Astrocyte (in vitro differentiated cells and primary cell): ENCODE results near the gene MRAP2. TPM values are rescaled to one million over a fixed set of nuclear protein-coding genes. Genes with fewer than 3 reads are reported as not detected.

ENCODE experiments used
- DNase-seq: peaks from one replicate; pipeline ENCODE4 v3.0.0-alpha.2; 2010; ENCODE audit warnings: low read depth
- FAIRE-seq: peaks from 2 replicates; lab custom pipeline; 2011; peaks lifted over from hg19 to GRCh38; lab: Jason Lieb, UNC
- H2AFZ ChIP-seq: 2 replicates; pipeline ENCODE4 v1.6.0; 2012; ENCODE audit warnings: low read depth, low read length, inconsistent platforms
- H3K27ac ChIP-seq: 2 replicates; pipeline ENCODE4 v1.5.1; 2011; ENCODE audit warnings: low read depth, low read length, inconsistent platforms
- H3K27me3 ChIP-seq: 2 replicates; pipeline ENCODE4 v1.6.0; 2011; ENCODE audit warnings: low read length, inconsistent platforms; ENCODE audit not compliant: insufficient read depth
- H3K36me3 ChIP-seq: 2 replicates; pipeline ENCODE4 v1.5.1; 2011; ENCODE audit warnings: low read length, inconsistent platforms; ENCODE audit not compliant: insufficient read depth
- H3K4me1 ChIP-seq: 2 replicates; pipeline ENCODE4 v1.5.1; 2011; ENCODE audit warnings: low read length, inconsistent platforms; ENCODE audit not compliant: insufficient read depth
- H3K4me2 ChIP-seq: 2 replicates; pipeline ENCODE4 v1.6.0; 2012; ENCODE audit warnings: low read length, inconsistent platforms
- H3K4me3 ChIP-seq: 2 replicates; pipeline ENCODE4 v1.5.1; 2011; ENCODE audit warnings: low read depth, mild to moderate bottlenecking, low read length, inconsistent platforms; ENCODE audit not compliant: insufficient read depth
- H3K79me2 ChIP-seq: 2 replicates; pipeline ENCODE4 v1.6.0; 2012; ENCODE audit warnings: mild to moderate bottlenecking, low read length, inconsistent platforms; ENCODE audit not compliant: insufficient read depth
- H3K9ac ChIP-seq: 2 replicates; pipeline ENCODE4 v1.6.0; 2012; ENCODE audit warnings: mild to moderate bottlenecking, low read length, inconsistent platforms
- H3K9me3 ChIP-seq: 2 replicates; pipeline ENCODE4 v1.5.1; 2012; ENCODE audit warnings: low read depth, mild to moderate bottlenecking, low read length, inconsistent platforms; ENCODE audit not compliant: insufficient read depth
- H4K20me1 ChIP-seq: 2 replicates; pipeline ENCODE4 v1.6.0; 2012; ENCODE audit warnings: low read length, inconsistent platforms; ENCODE audit not compliant: insufficient read depth
- H3K27ac Mint-ChIP-seq: one replicate; pipeline ENCODE4 v1.8.0; 2021; ENCODE audit warnings: mild to moderate bottlenecking, mixed read lengths; ENCODE audit not compliant: unreplicated experiment
- H3K27me3 Mint-ChIP-seq: one replicate; pipeline ENCODE4 v1.8.0; 2021; ENCODE audit warnings: low read depth, mixed read lengths; ENCODE audit not compliant: unreplicated experiment
- H3K36me3 Mint-ChIP-seq: one replicate; pipeline ENCODE4 v1.8.0; 2021; ENCODE audit warnings: low read depth, mixed read lengths; ENCODE audit not compliant: unreplicated experiment
- H3K4me1 Mint-ChIP-seq: one replicate; pipeline ENCODE4 v1.8.0; 2021; ENCODE audit warnings: low read depth, mixed read lengths; ENCODE audit not compliant: unreplicated experiment
- H3K4me3 Mint-ChIP-seq: one replicate; pipeline ENCODE4 v1.8.0; 2021; ENCODE audit warnings: mild to moderate bottlenecking, moderate library complexity, mixed read lengths; ENCODE audit not compliant: unreplicated experiment
- H3K9me3 Mint-ChIP-seq: one replicate; pipeline ENCODE4 v1.8.0; 2021; ENCODE audit warnings: mild to moderate bottlenecking, mixed read lengths; ENCODE audit not compliant: unreplicated experiment
- CTCF ChIP-seq: IDR thresholded peaks from 2 replicates; pipeline ENCODE4 v1.5.1; 2011; ENCODE audit warnings: low read depth, mild to moderate bottlenecking, inconsistent platforms, low read length, moderate library complexity; ENCODE audit not compliant: insufficient read depth
- EZH2 ChIP-seq: IDR thresholded peaks from 2 replicates; pipeline ENCODE4 v1.6.1; 2012; ENCODE audit warnings: mild to moderate bottlenecking, low read length, inconsistent platforms; ENCODE audit not compliant: insufficient read depth
- total RNA-seq: library from RNA; stranded (reverse); gene quantifications from 2 replicates; pipeline ENCODE4 v1.2.1, GENCODE V29; 2021

Gene MRAP2
- total RNA-seq, 1 donor from 2014 or later = 0.20 TPM

GRCh38 chr6:84018453-84019061 is 15.0 kb upstream of the MRAP2 start:
- no peak for DNase-seq

GRCh38 chr6:84019141-84019841 is 14.3 kb upstream of the MRAP2 start:
- Histone ChIP-seq H3K27ac (no peak overlapping the region), H3K4me2 (no peak overlapping the region), H3K4me1 (no peaks in the 10 kb centered on the region), H4K20me1 (no peaks in the 10 kb centered on the region), H3K4me3 (no peak overlapping the region), H3K79me2 (no peaks in the 10 kb centered on the region), H2AFZ (no peak overlapping the region), H3K9me3 (no peaks in the 10 kb centered on the region), H3K27me3 (no peaks in the 10 kb centered on the region), H3K36me3 (no peaks in the 10 kb centered on the region), H3K9ac (no peak overlapping the region)
- no peak for DNase-seq
- H3K9me3 Mint-ChIP-seq = no peaks in the 10 kb centered on the region
- H3K27me3 Mint-ChIP-seq = peaks cover 2% of the 10 kb centered on the region
- H3K4me3 Mint-ChIP-seq = no peak overlapping the region
- no peak overlapping the region for H3K27ac Mint-ChIP-seq
- FAIRE-seq = no peak
- H3K4me1 Mint-ChIP-seq = no peaks in the 10 kb centered on the region
- no peak for TF ChIP-seq EZH2
- no peak for TF ChIP-seq CTCF
- no peaks in the 10 kb centered on the region for H3K36me3 Mint-ChIP-seq

More at GRCh38 chr6:84018453-84019061, 15.0 kb upstream of the MRAP2 start:
- Mint-ChIP-seq H3K4me3 (no peak overlapping the region), H3K9me3 (no peaks in the 10 kb centered on the region), H3K36me3 (no peaks in the 10 kb centered on the region), H3K27ac (no peak overlapping the region), H3K4me1 (no peaks in the 10 kb centered on the region), H3K27me3 (peaks cover 2% of the 10 kb centered on the region)
- no peak overlapping the region for H3K9ac ChIP-seq
- TF ChIP-seq CTCF (no peak), EZH2 (no peak)
- H3K27me3 ChIP-seq = no peaks in the 10 kb centered on the region
- FAIRE-seq = no peak
- no peak overlapping the region for H3K27ac ChIP-seq
- no peak overlapping the region for H3K4me3 ChIP-seq
- H3K9me3 ChIP-seq = no peaks in the 10 kb centered on the region
- H4K20me1 ChIP-seq = no peaks in the 10 kb centered on the region
- no peaks in the 10 kb centered on the region for H3K4me1 ChIP-seq
- H3K4me2 ChIP-seq = no peak overlapping the region
- H2AFZ ChIP-seq = no peak overlapping the region
- no peaks in the 10 kb centered on the region for H3K79me2 ChIP-seq
- H3K36me3 ChIP-seq = no peaks in the 10 kb centered on the region

GRCh38 chr6:84019842-84020211 is 13.7 kb upstream of the MRAP2 start:
- H3K36me3 ChIP-seq = no peaks in the 10 kb centered on the region
- H3K4me3 ChIP-seq = no peak overlapping the region
- peaks cover 2% of the 10 kb centered on the region for H3K27me3 Mint-ChIP-seq

More at GRCh38 chr6:84019842-84020211, 13.7 kb upstream of the MRAP2 start:
- Histone ChIP-seq H3K4me2 (no peak overlapping the region), H3K4me1 (no peaks in the 10 kb centered on the region), H3K27ac (no peak overlapping the region), H4K20me1 (no peaks in the 10 kb centered on the region), H3K9ac (no peak overlapping the region), H3K27me3 (no peaks in the 10 kb centered on the region), H3K9me3 (no peaks in the 10 kb centered on the region), H3K79me2 (no peaks in the 10 kb centered on the region), H2AFZ (no peak overlapping the region)
- no peak overlapping the region for H3K27ac Mint-ChIP-seq
- no peaks in the 10 kb centered on the region for H3K36me3 Mint-ChIP-seq
- H3K4me1 Mint-ChIP-seq = no peaks in the 10 kb centered on the region
- FAIRE-seq = no peak
- no peak overlapping the region for H3K4me3 Mint-ChIP-seq
- no peaks in the 10 kb centered on the region for H3K9me3 Mint-ChIP-seq
- DNase-seq = no peak
- TF ChIP-seq EZH2 = no peak
- TF ChIP-seq CTCF = no peak
